H1 (cell line): ENCODE data around the gene MAP3K15. TPM values are rescaled to one million over a fixed set of nuclear protein-coding genes. Genes with fewer than 3 reads are reported as not detected.

Experiments
- CTCF ChIA-PET: fragments of 300-600 bp; sonication (Branson Sonifier 250); formaldehyde crosslinking; loops from one replicate; lab custom pipeline; 2021; ENCODE audit not compliant: partially characterized antibody; lab: Charles Lee
- POLR2A ChIA-PET: fragments of 300-600 bp; sonication (Branson Sonifier 250); formaldehyde crosslinking; loops from one replicate; lab custom pipeline; 2021; ENCODE audit warnings: inconsistent platforms; ENCODE audit not compliant: partially characterized antibody; lab: Charles Lee
- DNase-seq, 2 experiments: peaks; one replicate each; pipeline versions ENCODE4 v3.0.0 to v3.0.0-alpha.2; 2010 to 2022; ENCODE audit warnings: low spot score in 2 of 2, low read depth in 1 of 2, mixed read lengths in 1 of 2
- FAIRE-seq: peaks from 2 replicates; lab custom pipeline; 2011; peaks lifted over from hg19 to GRCh38; lab: Jason Lieb, UNC
- H2AFZ ChIP-seq: 2 replicates; pipeline ENCODE4 v1.8.1; 2012; ENCODE audit warnings: low read length, inconsistent platforms
- H2AK5ac ChIP-seq: 2 replicates; pipeline ENCODE4 v1.6.1; 2013; ENCODE audit warnings: low read depth, low read length
- H2BK120ac ChIP-seq: replicated peaks from 2 replicates; pipeline ENCODE3; 2013; ENCODE audit warnings: low read depth, low read length, inconsistent platforms
- H2BK12ac ChIP-seq: 2 replicates; pipeline ENCODE4 v1.6.1; 2013; ENCODE audit warnings: low read depth, low read length
- H2BK15ac ChIP-seq: 2 replicates; pipeline ENCODE4 v1.6.1; 2013; ENCODE audit warnings: low read length
- H2BK20ac ChIP-seq: 2 replicates; pipeline ENCODE4 v1.6.1; 2013; ENCODE audit warnings: low read length
- H2BK5ac ChIP-seq: 2 replicates; pipeline ENCODE4 v1.6.1; 2013; ENCODE audit warnings: low read depth, low read length
- H3K14ac ChIP-seq: 2 replicates; pipeline ENCODE4 v1.6.1; 2013; ENCODE audit warnings: inconsistent platforms; ENCODE audit not compliant: insufficient read length
- H3K18ac ChIP-seq: 2 replicates; pipeline ENCODE4 v1.6.1; 2013; ENCODE audit warnings: low read length; ENCODE audit errors: extremely low read depth
- H3K23ac ChIP-seq: 2 replicates; pipeline ENCODE4 v1.6.1; 2013; ENCODE audit warnings: inconsistent platforms; ENCODE audit not compliant: insufficient read length
- H3K23me2 ChIP-seq: 2 replicates; pipeline ENCODE4 v1.6.1; 2013; ENCODE audit warnings: low read depth, low read length
- H3K27ac ChIP-seq: 2 replicates; pipeline ENCODE4 v1.6.1; 2011; ENCODE audit warnings: low read depth, low read length, inconsistent platforms
- H3K27me3 ChIP-seq, 4 experiments: replicated peaks in 1 of 4; 1 replicate in 1 of 4; 2 replicates in 3 of 4; pipeline versions ENCODE4 v1.6.1 to v1.8.1; 2011 to 2013; ENCODE audit warnings: low read length in 3 of 4, mild to moderate bottlenecking in 3 of 4, inconsistent platforms in 2 of 4, mixed read lengths in 2 of 4, moderate library complexity in 1 of 4; ENCODE audit not compliant: control insufficient read depth in 3 of 4, insufficient read depth in 3 of 4; ENCODE audit errors: extremely low read depth in 1 of 4
- H3K36me3 ChIP-seq, 4 experiments: 2 replicates each; pipeline versions ENCODE4 v1.6.1 to v1.8.1; 2011 to 2013; ENCODE audit warnings: mild to moderate bottlenecking in 4 of 4, low read length in 3 of 4, moderate library complexity in 2 of 4, control low read depth in 1 of 4, inconsistent platforms in 1 of 4; ENCODE audit not compliant: insufficient read depth in 4 of 4, control insufficient read depth in 2 of 4
- H3K4ac ChIP-seq: replicated peaks from 2 replicates; pipeline ENCODE3; 2013; ENCODE audit warnings: low read length, low read depth, mixed read lengths, inconsistent platforms; ENCODE audit not compliant: insufficient read length
- H3K4me1 ChIP-seq, 4 experiments: replicated peaks in 1 of 4; 1 replicate in 1 of 4; 2 replicates in 3 of 4; pipeline versions ENCODE4 v1.6.1 to v1.8.1; 2011 to 2013; ENCODE audit warnings: low read length in 3 of 4, inconsistent platforms in 2 of 4, mixed read lengths in 1 of 4; ENCODE audit not compliant: insufficient read depth in 4 of 4, control insufficient read depth in 3 of 4
- H3K4me2 ChIP-seq, 2 experiments: 2 replicates each; pipeline versions ENCODE4 v1.6.1 to v1.8.1; 2011 to 2013; ENCODE audit warnings: low read depth in 2 of 2, low read length in 2 of 2, control low read depth in 1 of 2, inconsistent platforms in 1 of 2, mild to moderate bottlenecking in 1 of 2; ENCODE audit not compliant: insufficient read depth in 1 of 2
- H3K4me3 ChIP-seq, 4 experiments: fragments of 200-600, 300-600 bp in 1 of 4; sonication (generic), shearing (Covaris generic), sonication (Bioruptor Twin) in 1 of 4; 2 replicates each; pipeline versions ENCODE4 v1.5.1 to v1.8.1; 2011 to 2016; ENCODE audit warnings: low read length in 4 of 4, low read depth in 3 of 4, control low read depth in 2 of 4, inconsistent platforms in 2 of 4, mild to moderate bottlenecking in 2 of 4, mixed read lengths in 1 of 4, moderate library complexity in 1 of 4; ENCODE audit not compliant: insufficient read depth in 2 of 4; ENCODE audit errors: extremely low read depth in 1 of 4
- H3K56ac ChIP-seq: replicated peaks from 2 replicates; pipeline ENCODE3; 2013; ENCODE audit warnings: low read depth, mild to moderate bottlenecking, mixed read lengths, low read length, inconsistent platforms; ENCODE audit not compliant: insufficient read length
- H3K79me1 ChIP-seq: 2 replicates; pipeline ENCODE4 v1.6.1; 2013; ENCODE audit warnings: low read depth, low read length, control low read depth
- H3K79me2 ChIP-seq, 2 experiments: 2 replicates each; pipeline versions ENCODE4 v1.6.1 to v1.8.1; 2012 to 2013; ENCODE audit warnings: low read length in 2 of 2, mild to moderate bottlenecking in 2 of 2, inconsistent platforms in 1 of 2; ENCODE audit not compliant: insufficient read depth in 2 of 2, control insufficient read depth in 1 of 2
- H3K9ac ChIP-seq, 4 experiments: replicated peaks in 1 of 4; 1 replicate in 1 of 4; 2 replicates in 3 of 4; pipeline versions ENCODE4 v1.6.1 to v1.8.1; 2011 to 2013; ENCODE audit warnings: low read depth in 3 of 4, low read length in 3 of 4, control low read depth in 2 of 4, mild to moderate bottlenecking in 2 of 4, moderate library complexity in 2 of 4, inconsistent platforms in 1 of 4; ENCODE audit errors: extremely low read depth in 1 of 4
- H3K9me3 ChIP-seq, 2 experiments: 2 replicates each; pipeline versions ENCODE4 v1.6.1 to v1.8.1; 2012 to 2013; ENCODE audit warnings: mild to moderate bottlenecking in 2 of 2, moderate library complexity in 2 of 2, control low read depth in 1 of 2, inconsistent platforms in 1 of 2, low read depth in 1 of 2, low read length in 1 of 2, mixed read lengths in 1 of 2; ENCODE audit not compliant: insufficient read depth in 2 of 2
- H4K20me1 ChIP-seq, 2 experiments: replicated peaks in 1 of 2; 2 replicates each; pipeline versions ENCODE3 to v1.8.1; 2011 to 2013; ENCODE audit warnings: inconsistent platforms in 2 of 2, low read length in 2 of 2, mild to moderate bottlenecking in 1 of 2; ENCODE audit not compliant: insufficient read depth in 2 of 2, control insufficient read depth in 1 of 2
- H4K5ac ChIP-seq: 2 replicates; pipeline ENCODE4 v1.6.1; 2013; ENCODE audit warnings: low read length, low read depth, mixed read lengths, inconsistent platforms; ENCODE audit not compliant: insufficient read length
- H4K8ac ChIP-seq: 2 replicates; pipeline ENCODE4 v1.8.0; 2013; ENCODE audit warnings: mild to moderate bottlenecking, moderate library complexity, low read length, inconsistent platforms; ENCODE audit not compliant: insufficient read depth; ENCODE audit errors: extremely low read depth
- H4K91ac ChIP-seq: replicated peaks from 2 replicates; pipeline ENCODE3; 2013; ENCODE audit warnings: low read length, mixed read lengths, inconsistent platforms; ENCODE audit not compliant: insufficient read length
- BRCA1 ChIP-seq: IDR thresholded peaks from 2 replicates; pipeline ENCODE4 v1.6.1; 2012; ENCODE audit warnings: low read depth, low read length, improper control_type of control experiment
- CBX8 ChIP-seq: fragments of 300-800, 300-1000 bp; sonication (generic); IDR thresholded peaks from 2 replicates; pipeline ENCODE4 v1.7.1; 2016; ENCODE audit warnings: low read depth, low read length, borderline replicate concordance
- CREB1 ChIP-seq: IDR thresholded peaks from 2 replicates; pipeline ENCODE4 v1.6.1; 2012; ENCODE audit warnings: inconsistent platforms
- CTBP2 ChIP-seq: IDR thresholded peaks from 2 replicates; pipeline ENCODE4 v1.7.0; 2011; ENCODE audit warnings: borderline replicate concordance, mild to moderate bottlenecking, moderate library complexity, mixed read lengths, low read length; ENCODE audit not compliant: insufficient read depth, insufficient read length
- EGR1 ChIP-seq: IDR thresholded peaks from 2 replicates; pipeline ENCODE4 v1.6.1; 2011; ENCODE audit warnings: low read depth, low read length, borderline replicate concordance
- FOSL1 ChIP-seq: IDR thresholded peaks from 2 replicates; pipeline ENCODE4 v1.6.1; 2011; ENCODE audit warnings: mild to moderate bottlenecking, low read depth, low read length, moderate library complexity; ENCODE audit not compliant: insufficient read depth
- GABPA ChIP-seq: IDR thresholded peaks from 2 replicates; pipeline ENCODE4 v1.6.1; 2011; ENCODE audit warnings: mild to moderate bottlenecking, low read length, moderate library complexity, borderline replicate concordance; ENCODE audit not compliant: insufficient read depth
- JUND ChIP-seq: IDR thresholded peaks from 2 replicates; pipeline ENCODE4 v1.6.1; 2011; ENCODE audit warnings: mild to moderate bottlenecking, improper control_type of control experiment, low read length
- RNF2 ChIP-seq: fragments of 200-900, 300-1000 bp; sonication (generic); IDR thresholded peaks from 2 replicates; pipeline ENCODE4 v1.7.1; 2016; ENCODE audit warnings: borderline replicate concordance, low read depth, mild to moderate bottlenecking, antibody characterized with exemption, low read length; ENCODE audit not compliant: poor library complexity, severe bottlenecking; ENCODE audit errors: missing control alignments
- SAP30 ChIP-seq: fragments of 300-600 bp; sonication (generic); IDR thresholded peaks from 2 replicates; pipeline ENCODE4 v1.7.1; 2012; ENCODE audit warnings: low read length, moderate library complexity, mild to moderate bottlenecking, inconsistent platforms; ENCODE audit not compliant: insufficient read depth, insufficient replicate concordance
- SP4 ChIP-seq: IDR thresholded peaks from 2 replicates; pipeline ENCODE4 v1.6.1; 2012; ENCODE audit warnings: low read length, inconsistent platforms
- TAF1 ChIP-seq: IDR thresholded peaks from 2 replicates; pipeline ENCODE4 v1.6.1; 2011; ENCODE audit warnings: mild to moderate bottlenecking, low read depth, low read length
- YY1 ChIP-seq: IDR thresholded peaks from 2 replicates; pipeline ENCODE4 v1.6.1; 2011; ENCODE audit warnings: low read depth, mild to moderate bottlenecking, low read length
- WGBS, 2 experiments: shearing (Covaris generic) in 1 of 2; methylation state at CpG; one replicate each; pipeline versions ENCODE4 v1.1.6 to v1.1.7; 2013 to 2015; ENCODE audit warnings: low lambda C conversion rate in 2 of 2, mixed read lengths in 2 of 2, inconsistent platforms in 1 of 2, low coverage in 1 of 2, missing lambda C conversion rate in 1 of 2; ENCODE audit not compliant: insufficient replicate concordance in 2 of 2, insufficient coverage in 1 of 2, insufficient read length in 1 of 2; ENCODE audit errors: extremely low coverage in 1 of 2, missing lambda C conversion rate in 1 of 2; 5-methylcytosine and 5-hydroxymethylcytosine counted together
- polyA plus RNA-seq, 7 experiments: library from polyadenylated mRNA; depleted of rRNA in 3 of 7; stranded (reverse) in 5 of 7; unstranded in 2 of 7; fragments of >200 nt in 5 of 7; fragments of 200-250 nt in 2 of 7; gene quantifications; 1 replicate in 5 of 7; 2 replicates in 1 of 7; 4 replicates in 1 of 7; pipeline versions ENCODE4 v1.2.1 to v1.2.3, GENCODE V29; 2011 to 2013; ENCODE audit warnings: missing spikeins in 2 of 7, mixed read lengths in 2 of 7
- total RNA-seq: library from RNA; stranded (reverse); fragmentation: NEBNext Ultra II Directional; extraction: Animal tissue kit (Norgen Biotek cat#: 25700); gene quantifications from 2 replicates; pipeline ENCODE4 v1.2.1, GENCODE V29; 2021

Gene MAP3K15
- total and polyA plus RNA-seq, 2 of the 8 experiments (the other 6 are each of a cell fraction or from before 2014, with no cell fraction given): 1.8 to 2.4 TPM

GRCh38 chrX:19540076-19540475, 24.8 kb upstream of the MAP3K15 start:
- H2BK120ac ChIP-seq: no peak overlapping the region
- CTCF ChIA-PET: interaction anchor here (0.6 kb wide), 1 partner anchor 348 kb away, joined by 3 read pairs; no protein-coding TSS in a partner anchor
- no peaks in the 10 kb centered on the region for H3K36me3 ChIP-seq
- no peak overlapping the region for H2AFZ ChIP-seq
- H2BK15ac ChIP-seq: no peak overlapping the region
- no peak overlapping the region for H3K27ac ChIP-seq
- DNase-seq: no peak
- no peak overlapping the region for H3K14ac ChIP-seq
- no peak overlapping the region for H3K9ac ChIP-seq
- H3K4me3 ChIP-seq: no peak overlapping the region
- no peak overlapping the region for H2BK20ac ChIP-seq
- H3K4me1 ChIP-seq: no peaks in the 10 kb centered on the region
- H3K23me2 ChIP-seq: no peaks in the 10 kb centered on the region
- H4K91ac ChIP-seq: no peak overlapping the region
- no peaks in the 10 kb centered on the region for H4K20me1 ChIP-seq
- FAIRE-seq: no peak
- H3K9me3 ChIP-seq: no peaks in the 10 kb centered on the region
- no peaks in the 10 kb centered on the region for H3K79me2 ChIP-seq
- H3K23ac ChIP-seq: no peak overlapping the region
- H3K79me1 ChIP-seq: no peaks in the 10 kb centered on the region
- H4K8ac ChIP-seq: no peak overlapping the region
- no peak overlapping the region for H3K56ac ChIP-seq
- no peaks in the 10 kb centered on the region for H3K27me3 ChIP-seq
- POLR2A ChIA-PET: no interaction called here
- H2BK12ac ChIP-seq: no peak overlapping the region
- 96% methylated on average over 3 of the region's 3 CpGs; no CpG with 5 or more reads in 1 of the 2 experiments for WGBS, 2 experiments
- no peak overlapping the region for H4K5ac ChIP-seq
- no peak overlapping the region for H2BK5ac ChIP-seq
- no peak overlapping the region for H3K4ac ChIP-seq
- no peak overlapping the region for H3K4me2 ChIP-seq
- H2AK5ac ChIP-seq: no peak overlapping the region
- H3K18ac ChIP-seq: no peak overlapping the region
- TF ChIP-seq SP4 (no peak), GABPA (no peak), RNF2 (no peak), CBX8 (no peak), EGR1 (no peak), SAP30 (no peak), BRCA1 (no peak), TAF1 (no peak), CTBP2 (no peak), FOSL1 (no peak), CREB1 (no peak), JUND (no peak), YY1 (no peak)
